Epithelial cell of prostate (primary cell): Measurements from ENCODE around the gene DPEP1.
"Not testable (repeated sequence)": the region's sequence is repeated elsewhere in the genome, so short reads cannot be mapped to it uniquely, and the experiment has no call there.

Experiments used
- DNase-seq: peaks from one replicate; pipeline ENCODE4 v3.0.0-alpha.2; 2011; ENCODE audit warnings: low read depth, low spot score
- H3K27ac ChIP-seq: fragments of 450-650 bp; 2 replicates; pipeline ENCODE4 v1.5.1; 2017; ENCODE audit warnings: mild to moderate bottlenecking

The DPEP1 gene

DNA sequence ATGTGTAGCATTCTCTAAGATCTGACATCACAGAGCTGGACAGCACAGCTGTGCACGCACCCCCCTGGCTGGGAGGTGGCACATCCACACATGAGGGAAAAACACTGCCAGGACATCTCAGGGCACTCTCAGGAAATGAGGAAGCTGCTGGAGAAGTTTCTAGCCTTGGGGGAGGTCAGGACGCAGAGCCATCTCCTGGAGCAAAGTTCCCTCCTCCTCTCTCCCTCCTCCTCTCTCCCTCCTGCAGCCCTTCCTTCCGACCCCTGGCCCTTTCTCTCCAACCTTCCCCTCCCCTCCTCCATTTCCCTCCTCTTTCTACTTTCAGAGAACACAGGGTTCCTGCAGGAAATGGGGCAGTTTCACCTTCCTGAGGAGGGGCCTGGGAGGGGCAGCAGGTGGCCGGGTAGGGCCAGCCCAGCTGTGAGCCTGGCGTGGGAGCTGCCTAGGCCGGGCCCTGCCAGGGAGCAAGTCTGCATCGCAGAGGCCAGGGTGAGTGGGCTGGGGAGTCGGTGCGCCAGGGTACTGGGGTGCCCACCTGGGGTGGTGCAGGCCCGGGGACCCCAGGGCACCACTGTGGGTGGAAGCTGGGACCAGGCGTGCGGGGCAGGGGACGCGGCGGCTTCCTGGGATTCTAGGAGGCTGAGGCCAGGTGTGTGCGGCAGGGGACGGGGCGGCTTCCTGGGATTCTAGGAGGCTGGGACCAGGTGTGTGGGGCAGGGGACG lies at the start of gene DPEP1:
Gene DPEP1 (plus strand): TSS at position 412 of the 723 bp plus-strand sequence. CDS start 16,769 bp downstream, outside the sequence.
- no peak for DNase-seq
- H3K27ac ChIP-seq = no peak within 1 kb of the TSS

GRCh38 chr16:89564476-89565255 lies 48.8 kb upstream of the DPEP1 start:
- H3K27ac ChIP-seq = peak overlapping the region; percentile 40
- DNase-seq = no peak

- DNase-seq = no peak
Measured at GRCh38 chr16:89565256-89565505, 48.3 kb upstream of the DPEP1 start.

GRCh38 chr16:89565506-89566372 lies 47.7 kb upstream of the DPEP1 start:
- H3K27ac ChIP-seq = peak overlapping the region; percentile 40
- peak; percentile 22 for DNase-seq

More at GRCh38 chr16:89565256-89565505, 48.3 kb upstream of the DPEP1 start:
- H3K27ac ChIP-seq = peak overlapping the region; percentile 40

DNA sequence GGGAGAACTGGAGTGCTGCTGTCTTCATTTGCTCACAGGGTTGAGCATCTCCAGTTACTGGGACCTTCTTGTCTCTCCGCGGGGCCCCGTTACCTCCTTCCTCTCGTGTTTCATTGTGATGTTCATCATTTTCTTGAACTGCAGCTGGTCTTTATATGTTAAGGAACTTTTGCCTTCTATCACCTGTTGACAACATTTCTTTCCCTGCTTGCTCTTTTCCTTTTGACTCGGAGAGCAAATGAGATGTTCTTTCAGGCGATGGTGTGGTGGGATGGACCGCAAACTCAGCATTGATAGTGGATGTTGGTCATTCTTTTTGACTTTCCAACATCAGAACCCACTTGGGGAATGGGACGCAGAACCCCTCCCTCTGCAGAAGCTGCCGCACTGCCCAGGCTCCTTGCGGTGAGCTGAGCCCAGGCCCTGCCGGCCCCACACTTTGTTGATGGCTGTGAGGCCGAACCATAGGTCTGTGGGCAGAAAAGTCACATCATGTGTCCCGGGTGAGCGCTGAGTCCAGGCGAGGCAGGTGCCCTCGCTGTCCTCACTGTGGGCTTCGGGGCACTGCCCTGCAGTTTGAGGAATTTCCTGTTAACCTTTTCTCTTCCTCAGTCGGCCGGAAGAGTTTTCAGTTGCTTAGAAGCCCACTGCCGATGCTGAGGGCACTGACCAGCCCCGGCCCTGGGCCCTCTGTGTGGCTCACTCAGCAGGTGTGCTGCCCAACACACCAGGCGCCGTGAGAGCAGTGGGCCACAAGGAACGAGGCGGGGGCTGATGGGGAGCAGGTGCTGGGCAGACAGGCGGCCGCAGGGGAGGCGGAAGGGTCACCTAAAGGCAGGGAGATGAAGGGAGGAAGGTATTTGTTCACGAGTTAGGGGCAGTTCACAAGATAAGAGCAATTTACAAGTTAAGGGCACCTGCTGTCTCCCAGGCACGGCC lies 45.5 kb upstream of the DPEP1 start:
- no peak for DNase-seq
- no peak overlapping the region for H3K27ac ChIP-seq

GRCh38 chr16:89569506-89570341 lies 43.7 kb upstream of the DPEP1 start:
- no peak for DNase-seq
- no peak overlapping the region for H3K27ac ChIP-seq

GRCh38 chr16:89570342-89570923 lies 43.0 kb upstream of the DPEP1 start:
- no peak for DNase-seq
- H3K27ac ChIP-seq = no peak overlapping the region

- not testable (repeated sequence) for H3K27ac ChIP-seq, DNase-seq
Measured at GRCh38 chr16:89570983-89571598, 42.4 kb upstream of the DPEP1 start.

- no peak for DNase-seq
- no peak overlapping the region for H3K27ac ChIP-seq
Measured at GRCh38 chr16:89571636-89572035, 41.8 kb upstream of the DPEP1 start.

DNA sequence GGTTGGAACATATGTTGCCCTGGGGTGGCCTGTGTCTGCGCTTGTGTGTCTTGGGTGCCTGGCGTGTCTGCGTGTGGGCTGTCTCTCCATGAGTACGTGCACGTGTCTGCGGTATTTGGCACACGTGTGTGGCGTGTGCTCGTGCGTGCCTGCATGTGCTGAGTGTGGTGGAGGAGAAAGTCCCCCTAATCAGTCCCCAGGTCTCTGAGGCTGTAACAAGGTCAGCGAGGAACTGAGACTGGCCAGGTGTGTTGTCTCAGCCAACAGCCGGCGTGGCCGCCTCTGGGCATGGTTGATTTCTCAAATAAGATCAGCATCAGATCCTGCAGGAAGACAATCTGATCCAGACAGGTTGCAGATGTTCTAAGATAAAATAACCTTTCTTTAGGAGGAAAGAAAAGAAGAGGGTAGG lies 41.4 kb upstream of the DPEP1 start:
- no peak for DNase-seq
- no peak overlapping the region for H3K27ac ChIP-seq

DNA sequence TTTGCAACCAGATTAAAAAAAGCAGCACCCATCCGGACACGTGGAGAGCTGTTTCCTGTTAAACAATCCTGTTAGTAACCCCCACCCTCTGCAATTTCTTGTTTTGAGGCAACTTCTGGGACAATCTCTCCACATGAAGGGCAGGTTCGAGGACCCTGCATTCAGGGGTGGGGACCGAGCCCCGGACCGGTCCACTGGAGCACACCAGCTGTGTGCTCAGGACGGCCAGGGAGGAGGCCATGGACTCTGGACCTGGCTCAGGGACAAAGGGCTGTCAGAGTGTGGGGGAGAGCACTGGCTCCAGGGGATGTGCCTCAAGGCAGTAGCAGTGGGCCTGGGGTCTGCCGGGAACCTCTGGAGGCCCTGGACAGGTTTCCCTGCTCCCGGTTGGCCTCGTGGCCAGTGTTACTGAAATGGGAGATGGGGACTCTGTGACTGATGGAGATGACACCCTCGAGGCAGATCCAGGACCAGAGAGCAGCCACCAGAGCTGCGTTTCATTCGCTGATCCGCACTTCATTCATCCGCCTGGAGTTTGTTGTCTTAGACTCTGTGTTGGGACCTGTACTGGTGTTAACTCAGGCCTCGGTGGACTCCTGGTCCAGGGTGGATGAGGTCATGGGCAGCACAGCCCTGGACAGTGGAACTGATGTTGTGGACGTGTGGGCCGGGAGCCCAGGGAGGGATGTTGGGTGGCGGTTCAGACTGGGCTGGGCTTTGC lies 40.8 kb upstream of the DPEP1 start:
- no peak overlapping the region for H3K27ac ChIP-seq
- no peak for DNase-seq

DNA sequence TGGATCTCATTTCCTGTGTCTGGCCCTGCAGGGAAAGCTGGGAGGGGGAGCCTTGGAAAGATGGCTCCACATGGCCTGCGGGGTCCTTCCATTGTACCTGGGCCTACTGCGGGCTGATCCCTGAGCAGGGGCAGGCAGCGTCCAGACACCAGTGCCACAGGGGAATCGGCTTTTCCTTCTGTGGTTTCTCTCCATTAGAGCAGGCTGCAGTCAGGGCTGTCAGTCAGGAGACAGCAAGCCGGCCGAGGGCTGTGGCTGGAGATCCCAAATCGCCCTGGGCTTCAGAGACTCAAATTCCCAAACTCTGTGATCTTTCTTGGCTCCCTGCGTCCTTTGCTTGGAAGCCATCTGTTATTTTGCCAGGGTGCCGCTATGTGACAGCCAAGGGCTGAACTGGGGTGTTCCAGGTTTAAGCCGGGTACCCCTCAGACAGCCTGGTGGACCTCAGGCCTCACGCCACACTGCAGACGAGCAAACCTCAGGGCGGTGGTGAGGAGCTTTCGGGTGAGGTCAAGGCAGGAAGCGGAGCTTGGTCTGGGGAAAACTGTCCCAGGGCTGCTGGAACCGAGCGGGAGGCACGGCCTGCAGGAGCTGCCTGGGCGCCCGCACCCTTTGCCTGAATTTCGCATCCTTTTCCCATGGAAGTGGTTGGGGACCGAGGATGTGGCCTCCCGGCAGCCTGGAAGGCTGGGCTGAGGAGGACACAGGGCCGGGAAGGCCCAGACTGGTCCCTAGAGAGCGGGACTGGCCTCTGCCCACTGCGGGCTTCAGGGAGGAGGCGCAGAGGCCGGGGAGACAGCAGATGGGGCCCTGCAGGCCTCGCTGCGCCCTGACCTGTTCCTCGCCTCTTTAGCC lies 39.4 kb upstream of the DPEP1 start:
- H3K27ac ChIP-seq = no peak overlapping the region

DNA sequence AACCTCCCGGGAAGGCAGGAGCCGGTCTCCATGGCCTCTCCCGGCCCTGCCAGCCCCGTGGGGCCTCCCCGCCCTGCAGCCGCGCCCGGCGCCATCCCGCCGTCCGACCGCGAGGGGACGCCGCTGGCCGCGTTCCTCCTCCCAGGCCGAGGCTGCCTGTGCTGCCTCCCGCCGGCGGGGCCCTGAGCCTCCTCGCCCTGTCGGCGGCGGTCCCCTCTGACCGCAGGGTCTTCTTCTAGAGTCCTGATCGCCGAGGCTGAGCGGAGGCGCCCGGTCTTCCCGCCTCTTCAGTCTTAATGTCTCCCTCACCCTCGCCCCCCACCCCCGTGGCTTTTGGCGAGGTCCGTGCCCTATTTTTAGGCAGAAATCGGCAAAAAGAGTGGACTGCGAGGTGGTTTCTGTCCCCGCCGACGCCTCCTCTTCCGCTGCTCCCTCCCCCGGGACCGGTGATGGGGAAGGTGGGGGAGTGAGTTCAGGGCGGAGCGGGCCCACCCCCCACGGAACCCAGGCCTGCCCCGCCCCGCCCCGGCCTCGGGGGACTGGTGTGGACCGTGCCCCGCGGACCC lies 38.7 kb upstream of the DPEP1 start:
- DNase-seq = no peak
- H3K27ac ChIP-seq = no peak overlapping the region

More for the DNA sequence above, 39.4 kb upstream of the DPEP1 start:
- no peak for DNase-seq

DNA sequence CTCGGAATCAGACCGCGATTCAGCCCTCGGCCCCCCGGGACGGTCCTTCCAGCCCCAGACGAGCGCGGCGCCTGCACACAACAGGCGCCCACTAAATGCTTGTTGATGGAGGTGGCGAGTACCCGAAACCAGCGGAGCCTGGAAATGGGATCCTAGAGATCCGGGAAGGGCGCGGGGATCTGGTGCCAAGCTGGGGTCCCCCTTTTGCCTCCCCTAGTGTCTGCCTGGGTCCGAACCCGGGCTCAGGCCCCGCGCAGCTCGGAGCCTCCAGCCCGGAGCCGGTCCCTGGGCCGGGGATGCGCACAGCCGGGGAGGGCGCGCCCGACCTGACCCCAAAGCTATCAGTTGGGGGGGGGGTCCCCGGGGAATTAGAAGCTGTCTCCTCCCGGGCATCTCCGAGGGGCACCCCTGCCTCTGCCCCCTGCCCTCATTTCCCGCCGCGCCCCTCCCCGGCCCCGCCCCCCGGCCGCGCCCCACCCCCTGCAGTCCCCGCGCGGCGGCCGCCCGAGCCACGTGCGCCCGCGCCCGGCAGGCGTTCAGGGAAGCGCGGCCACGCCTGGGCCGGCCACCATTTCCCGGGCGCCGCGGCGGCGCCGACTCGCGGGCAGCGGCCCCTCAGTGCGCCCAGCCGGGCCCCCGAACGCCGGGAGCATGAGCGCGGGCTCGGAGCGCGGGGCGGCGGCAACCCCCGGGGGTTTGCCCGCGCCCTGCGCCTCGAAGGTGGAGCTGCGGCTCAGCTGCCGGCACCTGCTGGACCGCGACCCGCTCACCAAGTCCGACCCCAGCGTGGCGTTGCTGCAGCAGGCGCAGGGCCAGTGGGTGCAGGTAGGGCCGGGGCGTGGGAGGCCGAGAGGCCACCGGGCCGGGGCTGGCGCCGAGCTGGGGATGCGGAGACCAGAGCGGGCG lies 37.9 kb upstream of the DPEP1 start, which contains the start of gene CPNE7:
Gene CPNE7 (plus strand): TSS at position 512 of the 906 bp plus-strand sequence. CDS start 140 bp downstream, at position 652.
- no peak for DNase-seq
- H3K27ac ChIP-seq = no peak within 1 kb of the TSS
